Stromal cell of bone marrow (primary cell): ENCODE measurements around the gene PPP2R2B.

Source experiments
- DNase-seq: peaks from one replicate; pipeline ENCODE4 v3.0.0-alpha.2; 2012; ENCODE audit warnings: low read depth

The PPP2R2B gene

DNA sequence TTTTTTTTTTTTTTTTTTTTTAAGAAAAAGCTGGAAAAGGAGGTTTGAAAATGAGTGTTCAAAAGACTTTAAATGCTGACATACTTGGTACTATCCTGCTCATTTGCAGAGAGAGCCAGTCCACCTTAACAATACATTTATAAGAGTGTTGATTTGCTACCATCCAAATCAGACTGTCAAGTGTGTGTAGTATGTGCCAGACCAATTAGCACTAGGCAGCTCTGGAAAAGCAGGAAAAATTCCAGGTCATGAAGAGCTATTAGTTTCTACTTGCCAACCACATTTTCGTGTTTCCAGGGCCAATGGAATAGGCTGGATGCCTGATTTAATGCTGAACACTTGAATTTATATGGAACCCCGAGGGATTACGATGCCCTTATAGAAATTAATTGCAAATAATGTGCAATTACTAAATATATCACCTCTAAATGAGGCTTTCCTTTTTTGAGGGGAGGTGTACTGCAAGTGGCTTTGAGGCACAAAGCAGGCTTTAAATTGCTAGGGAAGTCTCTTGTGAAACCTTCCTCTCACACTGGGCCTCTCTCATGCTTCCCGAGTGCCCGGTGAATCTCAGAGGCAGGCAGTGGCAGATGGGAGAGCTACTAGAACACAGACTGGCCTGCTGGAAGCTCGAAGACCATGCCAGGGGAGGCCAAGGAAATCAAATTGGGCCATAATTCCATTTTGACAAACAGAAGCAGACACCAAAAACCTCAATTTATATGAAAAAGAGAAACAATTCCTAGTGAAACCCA, 178.7 kb downstream of the PPP2R2B start:
- no peak for DNase-seq

- no peak for DNase-seq
Measured at GRCh38 chr5:146699138-146699537, 179.4 kb downstream of the PPP2R2B start.

DNA sequence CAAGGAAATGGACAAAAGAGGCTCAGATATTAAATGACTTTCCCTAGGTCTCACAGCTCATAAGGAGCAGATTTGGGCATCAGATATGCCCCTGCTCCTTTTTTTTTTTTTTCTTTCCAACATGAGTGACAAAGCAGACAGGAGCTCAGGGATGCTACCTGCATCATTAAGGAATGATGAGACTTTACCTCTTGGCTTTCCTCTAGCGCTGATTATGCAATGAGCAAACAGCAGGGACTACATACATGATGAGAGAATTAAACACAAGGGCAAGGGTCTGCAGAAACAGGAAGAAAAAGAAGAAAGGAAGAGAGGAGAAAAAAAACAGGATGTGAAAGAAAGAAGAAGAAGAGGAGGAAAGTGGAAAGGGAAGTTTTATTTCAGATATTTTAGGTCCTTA, 179.9 kb downstream of the PPP2R2B start:
- DNase-seq = no peak

- no peak for DNase-seq
Measured at GRCh38 chr5:146697211-146697610, 181.3 kb downstream of the PPP2R2B start.

GRCh38 chr5:146695646-146696045, 182.9 kb downstream of the PPP2R2B start:
- no peak for DNase-seq

DNA sequence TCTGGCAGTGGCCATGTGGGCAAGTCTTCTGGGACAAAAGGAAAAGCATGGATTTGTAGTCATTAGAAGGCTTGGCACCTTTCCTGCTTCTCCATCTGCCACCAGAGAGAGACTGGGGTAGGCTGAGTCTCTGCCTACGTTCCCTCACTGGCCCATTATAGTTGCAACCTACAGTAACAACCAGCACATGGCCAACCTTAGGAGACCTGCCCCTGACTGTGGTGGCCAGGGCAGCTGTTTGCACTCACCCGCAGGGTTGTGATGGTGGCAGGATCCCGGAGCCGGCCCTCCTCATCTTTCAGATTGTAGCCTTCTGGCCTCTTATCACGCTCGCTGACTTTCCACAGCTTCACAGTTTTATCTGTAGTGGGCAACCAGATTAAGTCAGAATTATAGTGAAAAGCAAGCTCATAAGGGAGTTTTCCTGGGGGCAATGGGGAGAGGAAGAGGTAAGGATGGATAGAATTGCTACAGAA, 187.6 kb downstream of the PPP2R2B start:
- DNase-seq = no peak

- DNase-seq = no peak
Measured at GRCh38 chr5:146687630-146688029, 190.9 kb downstream of the PPP2R2B start.

DNA sequence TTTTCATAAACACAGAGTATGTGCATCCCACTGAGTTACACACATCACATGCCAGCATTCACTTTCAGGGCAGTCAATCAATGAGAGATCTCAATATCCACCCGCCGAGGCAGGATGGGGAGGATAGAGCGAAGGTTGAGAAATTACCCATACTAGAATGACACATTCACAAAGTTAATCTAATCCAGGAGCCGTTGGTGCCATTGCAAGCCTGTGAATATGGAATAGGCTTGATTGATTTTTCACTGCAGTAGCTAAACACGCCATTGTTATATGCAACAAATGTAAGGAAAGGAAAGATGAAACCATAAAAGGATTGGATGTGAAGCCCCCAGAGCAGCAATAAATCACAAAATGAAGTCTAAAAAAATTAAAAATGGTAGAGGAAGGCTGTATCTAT, 194.7 kb downstream of the PPP2R2B start:
- no peak for DNase-seq

- DNase-seq = no peak
Measured at GRCh38 chr5:146682899-146683532, 195.5 kb downstream of the PPP2R2B start.

- DNase-seq = no peak
Measured at GRCh38 chr5:146681585-146682105, 196.9 kb downstream of the PPP2R2B start.

- no peak for DNase-seq
Measured at GRCh38 chr5:146680846-146681584, 197.5 kb downstream of the PPP2R2B start.

DNA sequence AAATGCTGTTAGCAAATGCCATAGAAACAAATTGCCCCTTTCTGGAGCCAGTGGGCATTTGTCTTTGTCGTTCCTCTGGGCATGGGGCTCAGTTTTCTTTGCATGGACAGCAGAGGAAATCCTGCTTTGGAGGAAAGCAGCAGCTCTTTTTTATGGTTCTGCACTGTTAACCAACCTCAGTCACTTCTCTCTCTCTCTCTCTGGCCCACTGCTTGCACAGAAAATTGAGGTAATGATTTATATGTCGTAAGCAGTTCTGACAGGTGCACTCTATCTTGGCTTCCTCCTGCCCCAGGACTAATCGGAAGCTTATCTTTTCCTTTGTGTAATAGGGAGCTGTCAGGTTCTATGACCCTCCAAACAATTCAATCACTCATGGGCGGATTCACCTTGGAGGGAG, 202.9 kb downstream of the PPP2R2B start:
- no peak for DNase-seq

DNA sequence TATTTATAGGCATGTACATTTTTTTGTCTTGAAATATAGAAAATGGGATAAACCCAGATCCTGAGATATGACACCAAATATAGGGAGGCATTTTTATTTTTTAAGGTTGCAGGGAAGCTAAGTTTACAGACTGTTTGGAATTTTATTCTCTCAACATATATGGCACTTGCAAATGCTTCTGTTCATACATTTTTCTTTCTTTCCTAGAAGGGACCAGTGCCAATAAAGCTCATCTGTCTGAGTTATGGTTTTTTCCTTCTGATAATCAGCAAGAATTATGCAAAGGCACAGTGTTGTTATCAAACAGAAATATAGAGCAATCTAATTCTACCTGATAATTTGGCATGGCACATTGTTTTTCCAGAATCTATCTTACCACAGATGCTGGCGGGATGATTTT, 205.7 kb downstream of the PPP2R2B start:
- DNase-seq = no peak

DNA sequence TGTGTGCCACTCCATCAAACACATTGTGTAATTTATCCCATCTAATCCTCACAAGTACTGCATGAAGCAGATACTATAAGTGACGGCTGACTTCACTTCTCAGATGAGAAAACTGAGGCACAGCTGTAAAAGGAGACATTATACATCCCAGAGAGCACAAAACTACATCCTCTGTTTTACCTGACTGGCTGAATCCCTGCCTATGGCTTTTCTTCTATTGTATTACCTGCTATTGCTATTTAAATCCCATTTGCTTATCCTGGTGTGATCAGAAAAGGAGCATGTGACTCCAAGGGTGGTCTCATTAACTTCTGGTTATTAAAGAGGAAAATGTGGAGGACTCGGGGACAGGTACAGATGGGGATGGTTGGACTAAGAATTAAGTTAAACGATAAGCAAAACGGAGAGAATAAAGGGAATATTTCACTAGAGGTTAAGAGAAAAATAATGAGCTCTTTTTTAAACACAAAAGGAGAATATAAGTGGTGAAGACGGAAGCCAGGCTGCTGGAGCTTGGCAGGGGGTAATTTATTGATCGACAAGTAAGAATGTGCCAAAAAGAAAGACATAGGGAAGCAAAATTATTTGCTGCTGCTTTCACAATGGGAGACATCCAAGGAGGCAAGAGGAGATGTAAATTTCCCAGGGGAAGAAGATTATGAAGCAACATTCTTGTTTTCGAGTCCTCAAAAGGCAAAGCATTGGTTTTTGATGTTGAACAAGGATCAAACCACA, 206.8 kb downstream of the PPP2R2B start:
- DNase-seq = no peak

DNA sequence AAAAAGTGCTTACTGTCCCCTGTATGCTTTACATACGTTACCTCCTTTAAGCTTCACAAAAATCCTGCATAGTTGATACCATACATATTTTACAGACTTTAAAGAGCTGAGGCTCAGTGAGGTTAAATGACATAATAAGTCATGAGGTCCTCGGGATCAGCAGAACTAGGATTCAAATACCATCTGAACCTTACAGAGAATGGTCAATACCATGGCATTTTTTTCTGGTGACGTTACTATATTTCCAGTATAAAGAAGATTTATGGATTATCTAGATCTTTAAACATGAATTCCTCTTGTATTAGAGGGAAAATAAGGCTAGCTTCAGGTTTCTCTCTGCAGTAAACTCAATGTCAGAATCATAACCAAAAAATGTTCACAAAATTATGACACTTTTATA, 208.9 kb downstream of the PPP2R2B start:
- DNase-seq = no peak

GRCh38 chr5:146667633-146668272, 210.8 kb downstream of the PPP2R2B start:
- DNase-seq = peak; percentile 36

- DNase-seq = no peak
Measured at GRCh38 chr5:146662229-146662628, 216.3 kb downstream of the PPP2R2B start.

- no peak for DNase-seq
Measured at GRCh38 chr5:146660376-146660960, 218.1 kb downstream of the PPP2R2B start.

- no peak for DNase-seq
Measured at GRCh38 chr5:146659961-146660360, 218.6 kb downstream of the PPP2R2B start.

DNA sequence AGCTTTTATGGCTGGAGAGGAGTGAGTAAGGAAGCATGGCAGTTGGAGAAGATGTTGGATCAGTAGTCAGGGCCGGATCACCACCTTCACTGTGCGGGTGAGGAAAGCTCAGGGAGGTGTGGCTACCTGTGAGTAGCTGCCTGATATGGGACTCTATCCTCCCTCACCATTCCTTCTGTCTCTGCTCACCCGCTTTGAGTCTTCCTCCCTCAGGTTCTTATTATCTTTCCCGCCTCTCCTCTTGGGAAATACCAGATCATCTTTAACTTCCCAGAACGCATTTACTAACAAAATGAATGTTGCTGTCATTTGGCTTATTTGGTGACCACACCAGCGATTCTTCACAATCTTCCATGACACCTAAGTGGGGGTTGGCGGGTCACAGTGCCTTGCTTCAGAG, 221.9 kb downstream of the PPP2R2B start:
- no peak for DNase-seq

DNA sequence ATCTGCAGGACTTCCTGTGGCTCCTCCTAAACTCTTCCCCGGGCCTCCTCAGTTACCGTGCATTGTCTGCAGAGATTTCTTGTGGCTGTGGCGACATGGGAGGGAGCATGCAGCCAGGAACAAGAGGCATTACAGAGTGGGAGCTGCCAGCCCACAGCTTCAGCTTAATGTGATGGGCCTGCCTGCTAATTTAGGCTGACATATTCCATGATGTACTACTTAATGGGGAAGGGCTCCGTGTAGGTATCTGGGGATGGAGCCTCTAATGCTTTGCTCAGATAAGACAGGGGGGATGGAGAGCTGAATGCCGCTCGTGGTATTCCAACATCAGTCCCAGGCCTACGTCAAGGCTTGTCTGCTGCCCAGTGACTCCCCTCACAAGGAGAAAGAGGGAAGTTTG, 225.0 kb downstream of the PPP2R2B start:
- no peak for DNase-seq
